OCI-LY7 (cell line): Measurements from ENCODE around the gene TBC1D4. TPM values are rescaled to one million over a fixed set of nuclear protein-coding genes. Genes with fewer than 3 reads are reported as not detected.

Source experiments
- BruUV-seq: library from RNA; stranded (reverse); fragments of 400-500 nt; replicated peaks from 2 replicates; lab custom pipeline; 2021; lab: Mats Ljungman, UMichigan
- CTCF ChIA-PET: fragments of 300-600 bp; sonication (Branson Sonifier 250); formaldehyde crosslinking; loops from one replicate; lab custom pipeline; 2022; ENCODE audit warnings: antibody characterized with exemption; ENCODE audit not compliant: unreplicated experiment; lab: Charles Lee
- POLR2A ChIA-PET: fragments of 300-600 bp; sonication (Branson Sonifier 250); formaldehyde crosslinking; loops from one replicate; lab custom pipeline; 2022; ENCODE audit warnings: antibody characterized with exemption; lab: Charles Lee
- DNase-seq: peaks from one replicate; pipeline ENCODE4 v3.0.0-alpha.2; 2015; ENCODE audit warnings: low spot score
- H2AFZ ChIP-seq: fragments of 200-600 bp; sonication (generic), shearing (Covaris generic); 2 replicates; pipeline ENCODE4 v1.6.1; 2014; ENCODE audit warnings: mild to moderate bottlenecking, antibody characterized with exemption, low read length, moderate library complexity
- H3K27ac ChIP-seq: fragments of 200-600 bp; sonication (generic); 2 replicates; pipeline ENCODE4 v1.5.1; 2014; ENCODE audit warnings: mixed run types, low read depth, mild to moderate bottlenecking, moderate library complexity, low read length, inconsistent platforms; ENCODE audit not compliant: poor library complexity, severe bottlenecking
- H3K36me3 ChIP-seq: fragments of 200-600 bp; sonication (generic); 2 replicates; pipeline ENCODE4 v1.6.1; 2014; ENCODE audit warnings: mild to moderate bottlenecking, antibody characterized with exemption, low read length, moderate library complexity, mixed read lengths; ENCODE audit not compliant: insufficient read depth
- H3K4me1 ChIP-seq: fragments of 200-600 bp; sonication (generic); 2 replicates; pipeline ENCODE4 v1.5.1; 2014; ENCODE audit warnings: mild to moderate bottlenecking, low read length; ENCODE audit not compliant: insufficient read depth, poor library complexity, severe bottlenecking
- H3K4me2 ChIP-seq: fragments of 200-600 bp; sonication (generic); 2 replicates; pipeline ENCODE4 v1.6.1; 2014; ENCODE audit warnings: mild to moderate bottlenecking, low read length
- H3K4me3 ChIP-seq: fragments of 200-600 bp; sonication (generic); 2 replicates; pipeline ENCODE4 v1.5.1; 2014; ENCODE audit warnings: mild to moderate bottlenecking, low read depth, low read length; ENCODE audit not compliant: poor library complexity, severe bottlenecking
- H3K79me2 ChIP-seq: fragments of 200-600 bp; sonication (generic); 2 replicates; pipeline ENCODE4 v1.6.1; 2016; ENCODE audit warnings: low read depth, mild to moderate bottlenecking, low read length, moderate library complexity, mixed read lengths; ENCODE audit not compliant: insufficient read depth
- H3K9me2 ChIP-seq: fragments of 200-600 bp; sonication (generic); 2 replicates; pipeline ENCODE4 v1.6.1; 2016; ENCODE audit warnings: mild to moderate bottlenecking, low read length, mixed read lengths; ENCODE audit not compliant: insufficient read depth
- H3K9me3 ChIP-seq: fragments of 200-600 bp; sonication (generic); 2 replicates; pipeline ENCODE4 v1.6.1; 2014; ENCODE audit warnings: mild to moderate bottlenecking, mixed run types, low read length, mixed read lengths
- H4K20me1 ChIP-seq: fragments of 200-600 bp; sonication (generic); 2 replicates; pipeline ENCODE4 v1.6.1; 2014; ENCODE audit warnings: mild to moderate bottlenecking, antibody characterized with exemption, low read length, moderate library complexity, mixed read lengths; ENCODE audit not compliant: insufficient read depth
- EZH2phosphoT487 ChIP-seq: fragments of 200-600 bp; sonication (generic); IDR thresholded peaks from 2 replicates; pipeline ENCODE4 v1.6.1; 2018; ENCODE audit warnings: low read depth, borderline replicate concordance, mild to moderate bottlenecking, mixed run types, antibody characterized with exemption, low read length, moderate library complexity, mixed read lengths
- intact Hi-C: fragments of 100-400 bp; cut with micrococcal nuclease; formaldehyde crosslinking; loops from one replicate; pipeline ENCODE4 v1.10.0; 2022; ENCODE audit not compliant: unreplicated experiment
- total RNA-seq, 2 experiments: library from RNA; depleted of rRNA in 1 of 2; stranded (reverse); fragments of >200 nt in 1 of 2; shearing (Covaris generic) in 1 of 2; gene quantifications; 2 replicates each; pipeline ENCODE4 v1.2.3, GENCODE V29; 2014 to 2022
- TF ChIP-seq, protein P1 (sequence below): fragments of 200-600 bp; sonication (generic); conservative IDR thresholded peaks from 2 replicates; pipeline ENCODE4 v1.5.1; 2014; ENCODE audit warnings: mild to moderate bottlenecking, antibody characterized with exemption, low read length, moderate library complexity, mixed read lengths

TBC1D4 gene
- total RNA-seq, 2 experiments from 2014 or later: 21.7 to 24.3 TPM

DNA sequence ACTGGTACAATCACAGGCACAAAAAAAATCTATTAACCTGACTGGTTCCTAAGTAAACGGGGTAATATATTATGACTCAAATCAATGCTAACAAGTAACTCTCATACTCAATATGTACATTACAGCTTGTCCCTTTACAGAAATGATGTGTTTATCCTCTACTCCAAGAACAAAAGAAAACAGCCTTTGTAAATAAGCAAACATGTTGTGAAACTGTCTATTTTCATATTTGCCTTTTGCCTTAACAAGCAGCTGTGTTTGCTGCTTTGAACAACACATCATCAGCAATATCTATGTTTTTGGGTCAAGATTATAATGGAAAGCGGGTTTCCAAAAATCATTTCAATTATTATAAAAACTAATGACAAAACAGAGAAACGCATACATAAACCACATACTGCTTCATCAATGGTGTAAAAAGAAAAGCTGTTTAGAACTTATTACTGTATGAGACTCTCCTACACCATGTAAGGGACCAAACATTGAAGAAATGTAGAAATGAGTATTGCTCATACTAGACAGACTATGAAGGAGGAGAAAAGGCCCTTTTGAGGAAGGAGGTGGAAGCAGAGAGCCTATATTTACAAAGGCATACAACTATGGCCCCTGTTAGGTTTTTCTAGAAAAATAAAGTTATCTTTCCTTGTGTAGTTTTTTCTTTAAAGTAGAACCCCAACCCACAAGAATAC, 14.8 kb downstream of the TBC1D4 start:
- intact Hi-C loops: no loop called here
- Histone ChIP-seq H3K4me2 (no peak overlapping the region), H3K4me1 (no peaks in the 10 kb centered on the region), H3K4me3 (no peak overlapping the region), H3K36me3 (peaks cover 28% of the 10 kb centered on the region), H3K79me2 (peaks cover 21% of the 10 kb centered on the region), H2AFZ (no peak overlapping the region), H3K9me3 (peaks cover 6% of the 10 kb centered on the region; the same call in 1 of the 2 replicates), H4K20me1 (no peaks in the 10 kb centered on the region), H3K27ac (no peak overlapping the region), H3K9me2 (no peaks in the 10 kb centered on the region)
- BruUV-seq: no TSS peak
- ChIA-PET CTCF (no interaction called here), POLR2A (interaction anchor here (1.0 kb wide), 1 partner anchor 10 kb away, joined by 6 read pairs; no protein-coding TSS in a partner anchor)
- TF ChIP-seq EZH2phosphoT487: no peak
- TF ChIP-seq, protein P1, sequence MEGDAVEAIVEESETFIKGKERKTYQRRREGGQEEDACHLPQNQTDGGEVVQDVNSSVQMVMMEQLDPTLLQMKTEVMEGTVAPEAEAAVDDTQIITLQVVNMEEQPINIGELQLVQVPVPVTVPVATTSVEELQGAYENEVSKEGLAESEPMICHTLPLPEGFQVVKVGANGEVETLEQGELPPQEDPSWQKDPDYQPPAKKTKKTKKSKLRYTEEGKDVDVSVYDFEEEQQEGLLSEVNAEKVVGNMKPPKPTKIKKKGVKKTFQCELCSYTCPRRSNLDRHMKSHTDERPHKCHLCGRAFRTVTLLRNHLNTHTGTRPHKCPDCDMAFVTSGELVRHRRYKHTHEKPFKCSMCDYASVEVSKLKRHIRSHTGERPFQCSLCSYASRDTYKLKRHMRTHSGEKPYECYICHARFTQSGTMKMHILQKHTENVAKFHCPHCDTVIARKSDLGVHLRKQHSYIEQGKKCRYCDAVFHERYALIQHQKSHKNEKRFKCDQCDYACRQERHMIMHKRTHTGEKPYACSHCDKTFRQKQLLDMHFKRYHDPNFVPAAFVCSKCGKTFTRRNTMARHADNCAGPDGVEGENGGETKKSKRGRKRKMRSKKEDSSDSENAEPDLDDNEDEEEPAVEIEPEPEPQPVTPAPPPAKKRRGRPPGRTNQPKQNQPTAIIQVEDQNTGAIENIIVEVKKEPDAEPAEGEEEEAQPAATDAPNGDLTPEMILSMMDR: no peak
- DNase-seq: no peak

DNA sequence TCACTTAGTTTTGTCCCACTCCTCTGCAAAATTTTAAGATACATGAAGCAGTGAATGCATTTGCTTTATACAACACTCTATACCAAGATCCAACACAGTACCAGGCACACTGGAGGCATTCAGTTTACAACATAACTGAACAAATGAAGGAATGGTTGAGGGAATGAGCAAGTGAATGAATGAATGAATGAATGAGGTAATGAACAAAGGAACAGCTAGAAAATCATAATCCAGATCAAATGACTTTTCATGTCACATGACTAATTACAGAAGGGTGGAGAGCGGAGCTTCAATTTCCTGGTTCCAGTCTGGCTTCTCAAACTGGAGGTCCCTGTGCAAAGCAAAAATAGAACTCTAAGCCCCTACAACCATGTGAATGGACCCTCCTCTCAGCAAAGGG, 16.7 kb downstream of the TBC1D4 start:
- no TSS peak for BruUV-seq
- H3K4me2 ChIP-seq: no peak overlapping the region
- no peak for DNase-seq
- H3K4me1 ChIP-seq: no peaks in the 10 kb centered on the region
- CTCF ChIA-PET: no interaction called here
- intact Hi-C loops: no loop called here
- no peak overlapping the region for H3K4me3 ChIP-seq
- H3K9me3 ChIP-seq: peaks cover 6% of the 10 kb centered on the region; the same call in 1 of the 2 replicates
- no peak overlapping the region for H2AFZ ChIP-seq
- no peak for TF ChIP-seq EZH2phosphoT487
- TF ChIP-seq, protein P1: no peak
- peaks cover 20% of the 10 kb centered on the region for H3K36me3 ChIP-seq
- no peaks in the 10 kb centered on the region for H3K9me2 ChIP-seq
- POLR2A ChIA-PET: no interaction called here
- no peak overlapping the region for H3K27ac ChIP-seq
- no peaks in the 10 kb centered on the region for H4K20me1 ChIP-seq
- peaks cover 12% of the 10 kb centered on the region for H3K79me2 ChIP-seq

GRCh38 chr13:75461314-75461713, 20.7 kb downstream of the TBC1D4 start:
- Histone ChIP-seq H3K27ac (no peak overlapping the region), H3K4me1 (no peaks in the 10 kb centered on the region), H4K20me1 (peaks cover under 1% of the 10 kb centered on the region; the same call in 1 of the 2 replicates), H3K9me2 (no peaks in the 10 kb centered on the region), H3K9me3 (peaks cover 6% of the 10 kb centered on the region; the same call in 1 of the 2 replicates), H3K4me2 (no peak overlapping the region), H3K79me2 (peaks cover under 1% of the 10 kb centered on the region; the same call in 1 of the 2 replicates), H3K36me3 (peaks cover 19% of the 10 kb centered on the region), H2AFZ (no peak overlapping the region), H3K4me3 (no peak overlapping the region)
- intact Hi-C loops: no loop called here
- no peak for TF ChIP-seq EZH2phosphoT487
- no peak for DNase-seq
- ChIA-PET POLR2A (interaction anchor here (0.6 to 1.5 kb wide), 3 partner anchors 10 to 300 kb away, joined by 3 to 6 read pairs (median 3); no protein-coding TSS in a partner anchor), CTCF (no interaction called here)
- BruUV-seq: no TSS peak
